Thyroid gland (tissue), 4 donors: ENCODE measurements around the gene NEDD4L.

Source experiments
- POLR2A ChIP-seq, 2 donors: fragments of 450-650 bp; IDR thresholded peaks; one replicate each; pipeline ENCODE4 v1.6.1; 2017; ENCODE audit warnings: antibody characterized with exemption in 2 of 2, mild to moderate bottlenecking in 2 of 2, moderate library complexity in 1 of 2
- TF ChIP-seq, protein P1 (sequence below), 6 experiments: fragments of 200-600 bp in 3 of 6; fragments of 450-650 bp in 3 of 6; sonication (generic) in 3 of 6; IDR thresholded peaks; one replicate each; pipeline ENCODE4 v1.5.1; 2016 to 2019; ENCODE audit warnings: antibody characterized with exemption in 6 of 6, mild to moderate bottlenecking in 2 of 6, inconsistent platforms in 1 of 6, moderate library complexity in 1 of 6

GRCh38 chr18:58132595-58133261 lies 88.7 kb downstream of the NEDD4L start:
- TF ChIP-seq, protein P1, sequence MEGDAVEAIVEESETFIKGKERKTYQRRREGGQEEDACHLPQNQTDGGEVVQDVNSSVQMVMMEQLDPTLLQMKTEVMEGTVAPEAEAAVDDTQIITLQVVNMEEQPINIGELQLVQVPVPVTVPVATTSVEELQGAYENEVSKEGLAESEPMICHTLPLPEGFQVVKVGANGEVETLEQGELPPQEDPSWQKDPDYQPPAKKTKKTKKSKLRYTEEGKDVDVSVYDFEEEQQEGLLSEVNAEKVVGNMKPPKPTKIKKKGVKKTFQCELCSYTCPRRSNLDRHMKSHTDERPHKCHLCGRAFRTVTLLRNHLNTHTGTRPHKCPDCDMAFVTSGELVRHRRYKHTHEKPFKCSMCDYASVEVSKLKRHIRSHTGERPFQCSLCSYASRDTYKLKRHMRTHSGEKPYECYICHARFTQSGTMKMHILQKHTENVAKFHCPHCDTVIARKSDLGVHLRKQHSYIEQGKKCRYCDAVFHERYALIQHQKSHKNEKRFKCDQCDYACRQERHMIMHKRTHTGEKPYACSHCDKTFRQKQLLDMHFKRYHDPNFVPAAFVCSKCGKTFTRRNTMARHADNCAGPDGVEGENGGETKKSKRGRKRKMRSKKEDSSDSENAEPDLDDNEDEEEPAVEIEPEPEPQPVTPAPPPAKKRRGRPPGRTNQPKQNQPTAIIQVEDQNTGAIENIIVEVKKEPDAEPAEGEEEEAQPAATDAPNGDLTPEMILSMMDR (IDR thresholded peaks at IDR 0.05), result no peak
- no peak for TF ChIP-seq POLR2A (IDR thresholded peaks at IDR 0.05)
